HTR-8/SVneo (cell line): ENCODE results near the gene ZNF69.
"Not testable (repeated sequence)": the region's sequence is repeated elsewhere in the genome, so short reads cannot be mapped to it uniquely, and the experiment has no call there.

Experiments used
- DNase-seq: peaks from one replicate; pipeline ENCODE4 v3.0.0; 2011; ENCODE audit warnings: low spot score, mixed read lengths; ENCODE audit not compliant: insufficient read length
- FAIRE-seq: peaks from 2 replicates; lab custom pipeline; 2011; peaks lifted over from hg19 to GRCh38; lab: Jason Lieb, UNC

The ZNF69 gene

GRCh38 chr19:11889901-11890300 is 2.3 kb downstream of the ZNF69 start:
- not testable (repeated sequence) for FAIRE-seq, DNase-seq

- FAIRE-seq (no peak), DNase-seq (no peak)
Observed at GRCh38 chr19:11890634-11891033, 3.1 kb downstream of the ZNF69 start.

GRCh38 chr19:11894851-11895250 is 7.3 kb downstream of the ZNF69 start:
- no peak for DNase-seq
- no peak for FAIRE-seq

- FAIRE-seq (no peak), DNase-seq (no peak)
Observed at GRCh38 chr19:11902228-11902627, 14.6 kb downstream of the ZNF69 start.

- no peak for DNase-seq
- no peak for FAIRE-seq
Observed at GRCh38 chr19:11905928-11906327, 18.3 kb downstream of the ZNF69 start.

GRCh38 chr19:11911937-11912336 is 24.4 kb downstream of the ZNF69 start:
- FAIRE-seq, DNase-seq: not testable (repeated sequence)

- FAIRE-seq, DNase-seq: not testable (repeated sequence)
Observed at GRCh38 chr19:11914417-11915051, 27.0 kb downstream of the ZNF69 start.

GRCh38 chr19:11921852-11922495 is 34.4 kb downstream of the ZNF69 start:
- FAIRE-seq (no peak), DNase-seq (no peak)

- FAIRE-seq = peak; percentile 55
Observed at GRCh38 chr19:11924886-11925650, 37.5 kb downstream of the ZNF69 start, which contains the start of gene ZNF700. Gene ZNF700, plus strand, starts transcription at chr19:11925107. Its CDS starts 104 bp downstream, at chr19:11925211.

GRCh38 chr19:11925651-11926187 is 38.1 kb downstream of the ZNF69 start:
- FAIRE-seq, DNase-seq: not testable (repeated sequence)

More at GRCh38 chr19:11924886-11925650, 37.5 kb downstream of the ZNF69 start, which contains the start of gene ZNF700:
- DNase-seq = peak; percentile 95

- FAIRE-seq (no peak), DNase-seq (no peak)
Observed at GRCh38 chr19:11927227-11927626, 39.6 kb downstream of the ZNF69 start.

GRCh38 chr19:11931051-11931450 is 43.5 kb downstream of the ZNF69 start:
- DNase-seq (no peak), FAIRE-seq (no peak)

GRCh38 chr19:11931513-11931912 is 43.9 kb downstream of the ZNF69 start:
- DNase-seq (no peak), FAIRE-seq (no peak)

- not testable (repeated sequence) for FAIRE-seq, DNase-seq
Observed at GRCh38 chr19:11935829-11936228, 48.2 kb downstream of the ZNF69 start.

- FAIRE-seq, DNase-seq: not testable (repeated sequence)
Observed at GRCh38 chr19:11938383-11938782, 50.8 kb downstream of the ZNF69 start.

GRCh38 chr19:11941361-11941887 is 53.8 kb downstream of the ZNF69 start:
- not testable (repeated sequence) for FAIRE-seq, DNase-seq

- FAIRE-seq (no peak), DNase-seq (no peak)
Observed at GRCh38 chr19:11942008-11942842, 54.6 kb downstream of the ZNF69 start.

- FAIRE-seq (no peak), DNase-seq (no peak)
Observed at GRCh38 chr19:11942843-11943108, 55.2 kb downstream of the ZNF69 start.

- DNase-seq (no peak), FAIRE-seq (no peak)
Observed at GRCh38 chr19:11944656-11945055, 57.1 kb downstream of the ZNF69 start.

- FAIRE-seq = no peak
- no peak for DNase-seq
Observed at GRCh38 chr19:11948646-11949045, 61.1 kb downstream of the ZNF69 start.
